Spinal cord (tissue), 10 donors: ENCODE results near the gene CASP1. TPM values are rescaled to one million over a fixed set of nuclear protein-coding genes. Genes with fewer than 3 reads are reported as not detected.
A peak's percentile ranks its signal among the peaks of the same experiment; 100 is the strongest.
"Not testable (repeated sequence)": the region's sequence is repeated elsewhere in the genome, so short reads cannot be mapped to it uniquely, and the experiment has no call there.

ENCODE experiments used
- DNase-seq, 6 donors: peaks; one replicate each; pipeline versions ENCODE4 v3.0.0 to v3.0.0-alpha.2; 2013 to 2015; ENCODE audit warnings: low spot score in 6 of 6, low read depth in 4 of 6
- H3K27ac ChIP-seq: one replicate; pipeline ENCODE4 v1.5.1; 2013; ENCODE audit warnings: low read depth, low read length, control low read depth
- H3K27me3 ChIP-seq: one replicate; pipeline ENCODE4 v1.6.1; 2013; ENCODE audit warnings: low read length; ENCODE audit not compliant: control insufficient read depth, insufficient read depth
- H3K36me3 ChIP-seq: one replicate; pipeline ENCODE4 v1.6.1; 2013; ENCODE audit warnings: low read length; ENCODE audit not compliant: control insufficient read depth, insufficient read depth
- H3K4me1 ChIP-seq: one replicate; pipeline ENCODE4 v1.6.1; 2013; ENCODE audit warnings: low read length; ENCODE audit not compliant: control insufficient read depth, insufficient read depth
- H3K4me3 ChIP-seq: one replicate; pipeline ENCODE4 v1.5.1; 2013; ENCODE audit warnings: low read depth, low read length, control low read depth
- H3K9me3 ChIP-seq: one replicate; pipeline ENCODE4 v1.6.1; 2013; ENCODE audit warnings: low read length; ENCODE audit not compliant: control insufficient read depth, insufficient read depth
- WGBS: methylation state at CpG from one replicate; pipeline ENCODE4 v1.1.5; 2013; ENCODE audit warnings: missing lambda C conversion rate; ENCODE audit not compliant: insufficient coverage; 5-methylcytosine and 5-hydroxymethylcytosine counted together
- long read RNA-seq, 4 donors: transcript quantifications; one replicate each; lab custom pipeline, GENCODE V29; 2026
- polyA plus RNA-seq, 2 donors: library from polyadenylated mRNA; unstranded; fragments of 120-200 nt; gene quantifications; one replicate each; pipeline ENCODE4 v1.2.1, GENCODE V29; 2013; ENCODE audit not compliant: insufficient read length in 2 of 2
- total RNA-seq, 2 donors: library from RNA; depleted of rRNA in 1 of 2; stranded (reverse); fragments of 120-200 nt in 1 of 2; fragments of >200 nt in 1 of 2; gene quantifications; one replicate each; pipeline versions ENCODE4 v1.2.3 to v1.2.4, GENCODE V29; 2013 to 2014
- donor health status: healthy.

Gene CASP1
- total RNA-seq = 10 to 100 TPM in 1 of 2 donors, 1 to 10 TPM in 1; 8.9 to 11.3 TPM
- polyA plus RNA-seq = 1 to 10 TPM; 4.2 to 5.6 TPM
- long read RNA-seq, donor 1 = 0 reads
- long read RNA-seq, donor 2 = 0 reads
- long read RNA-seq, donor 3, partial matches to known transcripts = 0 of 1 reads
- long read RNA-seq, donor 3, other reads (novel, unspliced or antisense) = 0 of 1 reads
- long read RNA-seq, donor 4, partial matches to known transcripts = 0 of 7 reads
- long read RNA-seq, donor 4, other reads (novel, unspliced or antisense) = 0 of 7 reads

GRCh38 chr11:105034813-105035620 lies at the start of gene CASP1:
TSS of gene CASP1 (minus strand) at chr11:105035144. CDS start at chr11:105035113, 31 bp downstream.
- Histone ChIP-seq H3K27me3 (no peaks in the 10 kb centered on the region), H3K27ac (no peak within 1 kb of the TSS), H3K4me3 (no peak within 1 kb of the TSS), H3K36me3 (no peaks in the 10 kb centered on the region), H3K4me1 (no peaks in the 10 kb centered on the region), H3K9me3 (no peaks in the 10 kb centered on the region)
- peak in 1 of 6 donors; percentile 13 for DNase-seq
- WGBS = no CpG with 5 or more reads among the region's 3 CpGs

GRCh38 chr11:105081412-105082150 lies 46.6 kb upstream of the CASP1 start:
- no peaks in the 10 kb centered on the region for H3K27me3 ChIP-seq
- DNase-seq = no peak
- no peak overlapping the region for H3K27ac ChIP-seq
- no peaks in the 10 kb centered on the region for H3K36me3 ChIP-seq
- H3K9me3 ChIP-seq = peaks cover 2% of the 10 kb centered on the region
- H3K4me1 ChIP-seq = no peaks in the 10 kb centered on the region
- 93% methylated on average over 4 of the region's 5 CpGs for WGBS
- H3K4me3 ChIP-seq = no peak overlapping the region

- 30% methylated on average over 3 of the region's 6 CpGs for WGBS
- H3K4me3 ChIP-seq = not testable (repeated sequence)
Observed at GRCh38 chr11:105080171-105080906, 45.4 kb upstream of the CASP1 start.

GRCh38 chr11:105078283-105078682 lies 43.3 kb upstream of the CASP1 start:
- Histone ChIP-seq H3K27ac (no peak overlapping the region), H3K9me3 (no peaks in the 10 kb centered on the region), H3K4me3 (no peak overlapping the region), H3K36me3 (no peaks in the 10 kb centered on the region), H3K4me1 (no peaks in the 10 kb centered on the region), H3K27me3 (no peaks in the 10 kb centered on the region)
- 100% methylated on average over 2 of the region's 3 CpGs for WGBS
- DNase-seq = no peak

More at GRCh38 chr11:105080171-105080906, 45.4 kb upstream of the CASP1 start:
- not testable (repeated sequence) for H3K36me3 ChIP-seq, H3K27ac ChIP-seq, H3K9me3 ChIP-seq, H3K27me3 ChIP-seq, H3K4me1 ChIP-seq
- peak in 1 of 6 donors; percentile 6 for DNase-seq

GRCh38 chr11:105077141-105077790 lies 42.3 kb upstream of the CASP1 start:
- WGBS = 83% methylated on average over 2 of the region's 4 CpGs

GRCh38 chr11:105074166-105074530 lies 39.2 kb upstream of the CASP1 start:
- no peaks in the 10 kb centered on the region for H3K9me3 ChIP-seq

More at GRCh38 chr11:105077141-105077790, 42.3 kb upstream of the CASP1 start:
- H3K27ac ChIP-seq, H3K4me3 ChIP-seq, H3K9me3 ChIP-seq, H3K4me1 ChIP-seq, DNase-seq, H3K27me3 ChIP-seq, H3K36me3 ChIP-seq: not testable (repeated sequence)

GRCh38 chr11:105073456-105074165 lies 38.7 kb upstream of the CASP1 start:
- Histone ChIP-seq H3K4me3 (no peak overlapping the region), H3K36me3 (no peaks in the 10 kb centered on the region), H3K27me3 (no peaks in the 10 kb centered on the region), H3K9me3 (no peaks in the 10 kb centered on the region), H3K4me1 (no peaks in the 10 kb centered on the region), H3K27ac (no peak overlapping the region)
- 100% methylated on average over 1 of the region's 1 CpG for WGBS
- DNase-seq = no peak

More at GRCh38 chr11:105074166-105074530, 39.2 kb upstream of the CASP1 start:
- 80% methylated on average over 1 of the region's 2 CpGs for WGBS
- Histone ChIP-seq H3K27ac (no peak overlapping the region), H3K36me3 (no peaks in the 10 kb centered on the region), H3K4me3 (no peak overlapping the region), H3K4me1 (no peaks in the 10 kb centered on the region), H3K27me3 (no peaks in the 10 kb centered on the region)
- no peak for DNase-seq

GRCh38 chr11:105072080-105072479 lies 37.1 kb upstream of the CASP1 start:
- H3K4me1 ChIP-seq, DNase-seq, H3K36me3 ChIP-seq, H3K9me3 ChIP-seq, H3K27ac ChIP-seq, H3K4me3 ChIP-seq, H3K27me3 ChIP-seq: not testable (repeated sequence)
- no CpG with 5 or more reads among the region's 2 CpGs for WGBS
